Tibial nerve (tissue), 4 donors: ENCODE measurements around the gene CDCA5. TPM values are rescaled to one million over a fixed set of nuclear protein-coding genes. Genes with fewer than 3 reads are reported as not detected.

ENCODE experiments used
- DNase-seq, 2 donors: peaks; one replicate each; pipeline ENCODE4 v3.0.0-alpha.2; 2019; ENCODE audit warnings: low spot score in 2 of 2
- H3K27ac ChIP-seq, 4 donors: fragments of 200-600 bp; sonication (generic) in 3 of 4; one replicate each; pipeline ENCODE4 v1.5.1; 2017 to 2019; ENCODE audit warnings: mild to moderate bottlenecking in 1 of 4
- H3K27me3 ChIP-seq, 2 donors: fragments of 200-600 bp; sonication (generic) in 1 of 2; one replicate each; pipeline versions ENCODE4 v1.5.1 to v1.6.0; 2017 to 2019
- H3K36me3 ChIP-seq, 3 donors: fragments of 200-600 bp; sonication (generic); one replicate each; pipeline ENCODE4 v1.5.1; 2018 to 2019
- H3K4me1 ChIP-seq, 4 donors: fragments of 200-600 bp; sonication (generic) in 3 of 4; one replicate each; pipeline ENCODE4 v1.5.1; 2017 to 2019
- H3K4me3 ChIP-seq, 4 donors: fragments of 200-600 bp; sonication (generic) in 3 of 4; one replicate each; pipeline ENCODE4 v1.5.1; 2017 to 2019; ENCODE audit warnings: mild to moderate bottlenecking in 1 of 4, moderate library complexity in 1 of 4
- H3K9me3 ChIP-seq, 4 donors: fragments of 200-600 bp; sonication (generic) in 3 of 4; one replicate each; pipeline ENCODE4 v1.5.1; 2017 to 2019
- CTCF ChIP-seq, 5 experiments: fragments of 200-600 bp in 3 of 5; fragments of 450-650 bp in 2 of 5; sonication (generic) in 3 of 5; IDR thresholded peaks; one replicate each; pipeline ENCODE4 v1.5.1; 2016 to 2019; ENCODE audit warnings: antibody characterized with exemption in 5 of 5, mild to moderate bottlenecking in 3 of 5, moderate library complexity in 2 of 5
- EP300 ChIP-seq, 2 donors: sonication (generic); formaldehyde crosslinking; IDR thresholded peaks; one replicate each; pipeline ENCODE4 v1.6.1; 2017; ENCODE audit warnings: antibody characterized with exemption in 2 of 2, mild to moderate bottlenecking in 1 of 2
- POLR2A ChIP-seq, 2 donors: fragments of 450-650 bp; IDR thresholded peaks; one replicate each; pipeline ENCODE4 v1.6.1; 2017; ENCODE audit warnings: antibody characterized with exemption in 2 of 2, mild to moderate bottlenecking in 2 of 2, moderate library complexity in 2 of 2
- WGBS, 2 donors: methylation state at CpG; one replicate each; pipeline ENCODE4 v1.1.5; 2018; 5-methylcytosine and 5-hydroxymethylcytosine counted together
- total RNA-seq, 4 donors: library from RNA; depleted of rRNA; stranded (reverse); fragments of >200 nt; gene quantifications; one replicate each; pipeline ENCODE4 v1.1.0, GENCODE V29; 2016

CDCA5 gene
- total RNA-seq, 4 donors from 2014 or later: 0.90 to 1.3 TPM; not detected in 2

- Histone ChIP-seq H3K4me1 (peaks cover 0 to 58% (median 26%) of the 10 kb centered on the region in 4 donors), H3K36me3 (peaks cover 0 to 57% (median 13%) of the 10 kb centered on the region in 3 donors), H3K27ac (peak overlapping the region; percentile 42 to 88 (median 70)), H3K27me3 (no peaks in the 10 kb centered on the region), H3K4me3 (peak overlapping the region in 1 of 4 donors; percentile 86), H3K9me3 (no peaks in the 10 kb centered on the region)
- DNase-seq: no peak
- 78 to 83% methylated on average over 18 of the region's 18 CpGs for WGBS, 2 donors
- peak in 1 of 5 experiments; percentile 4 for TF ChIP-seq CTCF (IDR thresholded peaks at IDR 0.05)
- no peak for TF ChIP-seq EP300 (IDR thresholded peaks at IDR 0.05)
Measured at GRCh38 chr11:65118097-65118837, 34.4 kb upstream of the CDCA5 start.

GRCh38 chr11:65117206-65118096 lies 33.6 kb upstream of the CDCA5 start, which contains the start of gene ZNHIT2:
Gene ZNHIT2, minus strand, starts transcription at chr11:65117701. Its CDS starts 48 bp downstream, at chr11:65117653.
- H3K36me3 ChIP-seq: peaks cover 0 to 57% (median 13%) of the 10 kb centered on the region in 3 donors
- 0 to 4% methylated on average over 10 to 62 of the region's 89 CpGs for WGBS, 2 donors
- TF ChIP-seq CTCF (IDR thresholded peaks at IDR 0.05) (peak; percentile 88 to 98 (median 96)), EP300 (IDR thresholded peaks at IDR 0.05) (peak; percentile 84 to 98), POLR2A (IDR thresholded peaks at IDR 0.05) (peak in 1 of 2 donors; percentile 44)
- H3K4me1 ChIP-seq: peaks cover 0 to 58% (median 34%) of the 10 kb centered on the region in 4 donors
- DNase-seq: peak; percentile 99 to 100
- no peaks in the 10 kb centered on the region for H3K9me3 ChIP-seq
- H3K27me3 ChIP-seq: no peaks in the 10 kb centered on the region
- H3K4me3 ChIP-seq: peak within 1 kb of the TSS; percentile 60 to 98 (median 92)
- H3K27ac ChIP-seq: peak within 1 kb of the TSS; percentile 53 to 88 (median 82)

GRCh38 chr11:65116370-65117205 lies 32.7 kb upstream of the CDCA5 start:
- peaks cover 0 to 65% (median 42%) of the 10 kb centered on the region in 4 donors for H3K4me1 ChIP-seq
- DNase-seq: no peak
- TF ChIP-seq CTCF (IDR thresholded peaks at IDR 0.05) (no peak), EP300 (IDR thresholded peaks at IDR 0.05) (no peak)
- peak overlapping the region; percentile 38 to 88 (median 82) for H3K27ac ChIP-seq
- peaks cover 0 to 57% (median 13%) of the 10 kb centered on the region in 3 donors for H3K36me3 ChIP-seq
- WGBS, 2 donors: 27 to 28% methylated on average over 45 to 53 of the region's 68 CpGs
- H3K9me3 ChIP-seq: no peaks in the 10 kb centered on the region
- peak overlapping the region; percentile 60 to 98 (median 92) for H3K4me3 ChIP-seq
- no peaks in the 10 kb centered on the region for H3K27me3 ChIP-seq

GRCh38 chr11:65115361-65116082 lies 31.7 kb upstream of the CDCA5 start:
- Histone ChIP-seq H3K4me1 (peaks cover 0 to 65% (median 39%) of the 10 kb centered on the region in 4 donors), H3K27me3 (no peaks in the 10 kb centered on the region), H3K27ac (no peak overlapping the region), H3K4me3 (no peak overlapping the region), H3K36me3 (peaks cover 0 to 52% (median 7%) of the 10 kb centered on the region in 3 donors), H3K9me3 (no peaks in the 10 kb centered on the region)
- WGBS, 2 donors: 89 to 93% methylated on average over 21 of the region's 21 CpGs
- DNase-seq: no peak
- TF ChIP-seq EP300 (IDR thresholded peaks at IDR 0.05) (no peak), POLR2A (IDR thresholded peaks at IDR 0.05) (no peak), CTCF (IDR thresholded peaks at IDR 0.05) (no peak)
